Glomerular visceral epithelial cell (primary cell): ENCODE data around the gene RHBDD3.

Experiments used
- DNase-seq: peaks from one replicate; pipeline ENCODE4 v3.0.0-alpha.2; 2016; ENCODE audit errors: extremely low spot score

RHBDD3 gene

DNA sequence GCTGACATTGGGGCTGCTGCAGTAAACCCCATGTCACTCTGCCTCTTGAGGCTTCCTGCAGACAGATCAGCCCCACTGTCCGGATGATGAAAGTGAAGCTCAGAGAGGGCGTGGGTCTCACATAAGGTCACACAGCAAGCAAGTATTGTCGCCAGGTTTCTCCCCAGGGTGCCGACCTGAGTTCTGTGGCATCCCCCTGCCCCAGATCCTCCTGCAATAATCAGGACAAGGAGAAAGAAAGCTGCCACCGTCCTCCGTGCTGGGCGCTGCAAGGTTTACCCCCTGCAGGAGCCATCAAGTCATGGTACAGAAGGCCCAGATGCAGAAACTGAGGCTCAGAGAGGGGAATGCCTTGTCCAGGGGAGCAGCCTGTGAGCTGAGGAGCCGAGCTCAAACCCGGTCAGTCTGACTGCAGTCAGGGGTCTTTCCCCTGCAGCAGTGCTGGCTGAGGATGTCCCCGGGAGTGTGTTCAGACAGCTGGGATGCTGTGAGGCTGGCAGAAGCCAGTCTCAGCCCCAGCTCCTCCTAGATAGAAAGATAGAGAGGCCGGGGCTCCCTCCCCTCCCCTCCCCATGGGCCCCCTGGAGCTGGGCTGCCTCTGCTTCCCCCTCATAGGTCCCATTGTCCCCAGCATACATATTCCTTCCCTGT lies 48.9 kb downstream of the RHBDD3 start:
- DNase-seq: no peak

DNA sequence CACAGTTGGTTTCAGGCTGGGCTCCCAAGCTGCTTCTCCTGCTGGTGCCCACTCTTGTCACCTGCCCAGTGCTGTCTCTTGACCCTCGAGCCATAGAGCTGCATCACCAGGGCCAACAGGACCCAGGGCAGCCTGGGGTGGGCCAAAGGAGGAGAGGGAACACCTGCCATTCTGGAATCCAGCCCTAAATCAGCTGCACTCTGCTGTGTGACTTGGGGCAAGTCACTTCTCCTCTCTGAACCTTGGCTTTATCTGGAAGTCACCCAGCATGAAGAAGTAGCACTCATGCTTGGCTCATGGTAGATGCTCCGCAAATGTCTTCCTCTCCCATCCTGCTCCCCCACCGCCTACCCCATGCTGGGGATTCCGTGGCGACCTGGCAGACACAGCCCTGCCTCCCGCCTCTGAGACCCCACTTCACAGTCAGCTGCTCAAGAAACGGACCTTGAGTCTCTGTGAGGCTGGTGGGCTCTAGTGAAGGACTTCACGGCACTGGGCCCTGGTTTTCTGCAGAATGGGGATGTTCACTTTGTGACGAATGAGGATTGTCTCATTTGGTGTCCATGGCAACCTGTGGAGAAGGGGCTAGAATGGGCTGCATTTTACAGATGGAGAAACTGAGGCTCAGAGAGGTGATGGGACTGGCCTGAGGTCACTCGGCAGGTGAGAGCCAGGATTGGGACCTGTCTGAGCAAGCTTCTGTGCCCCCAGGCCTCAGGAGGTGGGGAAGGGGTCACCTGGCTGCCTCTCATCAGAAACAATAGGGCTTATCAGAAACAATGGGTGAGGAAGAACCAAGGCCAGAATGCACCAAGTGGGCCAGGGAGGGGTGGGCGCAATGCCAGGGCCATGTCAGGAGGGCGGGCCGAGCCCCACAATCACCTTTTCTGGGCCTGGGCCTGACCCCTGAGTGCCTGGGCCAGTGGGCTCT lies 49.7 kb downstream of the RHBDD3 start:
- DNase-seq: no peak

DNA sequence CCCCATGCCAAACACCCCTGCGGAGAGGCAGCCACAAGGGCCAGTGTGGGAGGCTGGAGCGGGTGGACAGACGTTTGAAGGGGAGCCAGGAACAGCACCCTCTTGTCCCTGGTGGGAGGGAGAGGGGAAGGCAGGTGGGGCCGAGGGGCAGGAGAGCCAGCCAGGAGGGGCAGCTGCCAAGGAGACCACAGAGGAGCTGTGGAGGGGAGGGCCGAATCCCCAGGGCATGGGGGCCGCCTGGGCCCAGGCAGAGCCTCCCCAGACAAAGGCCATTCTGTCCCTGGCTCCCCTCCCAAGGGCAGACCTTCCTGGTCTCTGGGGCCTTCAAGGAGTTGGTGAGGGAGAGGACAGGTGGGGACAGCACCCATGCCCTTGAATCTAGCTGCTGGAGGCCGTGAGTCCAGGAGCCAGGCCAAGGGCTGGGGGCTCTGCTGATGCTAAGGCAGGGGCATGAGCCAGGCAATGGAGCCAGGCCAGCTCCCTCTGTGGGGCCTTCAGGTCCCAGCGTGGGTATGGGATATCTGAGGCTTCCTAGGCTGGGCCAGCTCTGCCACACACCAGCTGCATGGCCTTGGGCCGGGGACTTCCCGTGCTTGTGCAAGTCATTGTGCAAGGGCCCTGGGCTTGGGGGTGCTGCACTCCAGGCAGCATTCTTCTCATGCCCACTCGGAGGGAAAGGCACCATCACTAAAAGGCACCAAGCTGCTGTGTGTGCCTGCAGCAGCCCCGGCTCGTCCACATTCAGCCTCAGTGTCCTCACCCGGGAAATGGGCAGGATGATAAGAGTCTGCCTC lies 50.7 kb downstream of the RHBDD3 start:
- DNase-seq: peak; percentile 36

DNA sequence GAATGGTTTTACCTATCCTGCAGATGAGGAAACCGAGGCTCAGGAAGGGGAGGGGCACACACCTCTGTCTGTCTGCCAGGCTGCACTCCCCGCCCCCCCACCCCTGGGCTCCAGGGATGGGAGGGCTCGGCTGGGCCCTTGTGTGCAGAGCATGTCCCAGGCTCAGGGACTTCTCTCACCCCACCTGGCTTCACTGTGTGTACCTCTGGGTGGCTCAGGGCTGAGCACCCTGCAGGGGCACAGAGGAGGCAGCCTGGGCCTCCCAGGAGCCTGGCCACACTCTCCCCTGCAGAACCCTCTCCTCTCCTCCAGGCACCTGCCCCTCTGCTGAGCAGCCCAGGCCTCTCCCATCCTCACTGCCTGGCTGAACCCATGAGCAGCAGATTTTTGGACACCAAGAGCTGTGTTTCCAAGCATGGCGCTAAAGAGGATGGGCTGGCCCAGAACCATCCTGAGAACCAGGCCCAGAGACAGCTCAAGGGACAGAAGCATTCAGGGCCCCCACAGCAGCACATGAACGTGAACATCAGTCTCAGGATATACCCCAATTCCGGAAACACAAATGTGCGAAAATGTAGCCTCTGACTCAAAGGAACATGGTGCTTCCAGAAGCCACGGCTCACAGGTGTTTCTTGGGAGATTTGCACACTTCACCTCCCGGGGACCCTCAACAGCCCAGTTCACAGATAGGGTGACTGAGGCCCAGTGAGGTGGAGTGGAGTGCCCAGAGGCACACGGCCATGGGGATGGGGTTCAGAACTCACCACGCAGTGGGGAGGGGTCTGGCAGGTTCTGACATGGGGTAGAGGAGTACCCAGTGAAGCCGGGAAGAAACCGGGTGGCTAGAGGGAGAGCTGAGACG lies 51.5 kb downstream of the RHBDD3 start:
- DNase-seq: no peak

DNA sequence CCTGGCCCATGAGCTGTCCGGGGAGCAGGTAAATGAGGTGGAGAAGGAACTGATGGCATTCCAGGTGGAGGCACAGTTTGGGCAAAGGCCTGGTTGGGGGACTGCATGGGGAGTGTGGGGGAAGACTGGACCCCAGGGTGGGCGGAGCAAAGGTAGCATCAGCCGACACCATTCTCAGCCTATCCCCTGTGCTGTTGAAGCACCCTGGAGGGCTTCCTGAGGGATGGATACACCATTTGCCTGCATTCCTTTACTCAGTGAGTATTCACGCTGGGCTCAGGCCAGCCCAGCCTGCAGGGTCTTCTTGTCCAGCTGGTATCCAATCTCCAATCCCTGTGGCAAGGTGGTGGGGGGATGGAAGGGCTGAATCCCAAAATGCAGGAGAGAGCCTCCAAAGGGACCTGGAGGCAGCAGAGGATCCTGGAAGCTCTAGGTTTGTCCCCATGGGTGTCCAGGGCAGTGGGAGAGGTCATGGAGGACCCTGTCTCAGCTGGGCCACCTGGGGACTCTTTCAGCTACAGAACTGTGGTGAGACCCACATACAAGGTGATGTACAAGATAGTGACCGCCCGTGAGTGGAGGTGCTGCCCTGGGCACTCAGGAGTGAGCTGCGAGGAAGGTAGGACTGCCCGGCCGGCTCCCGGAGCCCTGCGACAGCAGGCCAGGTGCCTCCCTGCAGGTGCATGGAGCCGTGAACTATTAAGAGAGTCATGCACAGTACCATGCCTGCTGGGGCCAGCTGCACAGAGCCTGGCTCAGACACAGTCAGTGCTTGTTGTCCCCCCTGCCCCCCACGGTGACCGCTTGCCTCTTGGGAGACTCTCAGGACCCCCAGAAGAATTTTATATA lies 52.5 kb downstream of the RHBDD3 start:
- no peak for DNase-seq

DNA sequence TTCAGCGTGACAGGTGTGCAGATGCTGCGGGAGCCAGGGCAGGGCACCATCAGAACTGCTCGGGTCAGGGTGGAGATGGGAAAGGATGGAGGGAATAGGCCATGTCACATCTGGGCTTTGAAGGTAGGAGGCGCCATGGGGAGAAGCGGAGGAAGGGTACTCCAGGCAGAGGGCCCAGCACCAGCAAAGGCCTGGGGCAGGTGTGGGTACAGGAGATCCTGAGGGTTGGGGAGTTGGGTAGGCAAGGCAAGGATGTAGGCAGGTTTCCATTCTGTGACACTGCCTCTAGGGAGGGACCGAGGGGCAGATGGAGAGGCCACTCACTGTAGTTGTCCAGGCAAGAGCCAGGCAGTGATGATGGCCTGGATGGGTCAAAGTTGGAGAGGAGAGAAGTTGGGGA lies 53.5 kb downstream of the RHBDD3 start:
- no peak for DNase-seq

DNA sequence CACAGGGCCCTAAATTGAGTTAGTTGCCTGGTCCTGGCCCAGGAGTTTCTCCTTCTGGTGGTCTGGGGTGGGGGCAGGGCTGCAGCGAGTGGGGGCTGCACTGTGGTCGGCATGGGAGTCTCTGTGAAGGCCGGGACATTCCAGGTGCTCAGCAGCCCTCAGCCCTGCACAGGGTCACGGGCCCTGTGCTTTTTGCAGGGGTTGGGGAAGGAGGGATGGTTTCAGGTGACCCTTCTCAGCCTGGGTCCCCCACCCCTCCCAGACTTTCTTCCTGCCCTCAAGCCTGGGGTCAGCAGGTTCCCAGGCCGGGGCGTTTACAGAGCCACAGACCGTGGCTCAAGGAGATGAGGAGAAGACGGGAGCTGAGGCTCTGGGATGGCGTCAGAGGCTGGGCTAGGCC lies 54.3 kb downstream of the RHBDD3 start:
- no peak for DNase-seq

DNA sequence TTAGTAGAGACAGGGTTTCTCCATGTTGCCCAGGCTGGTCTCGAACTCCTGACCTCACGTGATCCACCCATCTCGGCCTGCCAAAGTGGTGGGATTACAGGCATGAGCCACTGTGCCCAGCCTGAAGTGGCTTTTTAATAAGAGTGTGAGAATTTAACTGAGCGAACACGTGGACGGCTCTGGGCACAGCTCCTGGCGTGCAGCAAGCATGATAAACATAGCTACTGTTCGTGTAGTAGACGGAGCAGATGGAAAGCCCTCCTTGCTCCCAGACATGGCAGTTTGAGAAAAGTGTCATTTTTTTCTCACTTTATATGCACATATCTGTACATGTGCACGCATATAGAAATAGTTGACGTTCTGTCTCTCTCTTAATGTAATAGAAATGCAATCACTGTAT lies 55.0 kb downstream of the RHBDD3 start:
- DNase-seq: no peak

DNA sequence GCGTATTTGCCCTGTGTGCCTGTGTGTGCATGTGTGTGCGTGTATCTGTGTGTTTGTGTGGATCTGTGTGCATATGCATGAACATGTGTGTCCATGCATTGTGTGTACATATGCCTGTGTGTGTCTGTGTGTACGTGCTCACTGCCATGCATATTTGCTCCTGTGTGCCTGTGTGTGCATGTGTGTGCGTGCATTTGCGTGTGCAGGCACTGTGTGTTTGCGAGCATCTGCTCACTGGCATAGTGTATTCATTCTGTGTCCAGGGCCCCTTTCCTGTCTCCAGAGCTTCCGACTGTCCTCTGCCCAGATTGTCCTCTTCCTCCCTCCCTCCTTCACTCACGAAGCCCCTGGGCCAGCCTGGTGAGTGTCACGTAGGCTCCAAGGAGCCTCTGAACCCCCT lies 56.3 kb downstream of the RHBDD3 start:
- no peak for DNase-seq

DNA sequence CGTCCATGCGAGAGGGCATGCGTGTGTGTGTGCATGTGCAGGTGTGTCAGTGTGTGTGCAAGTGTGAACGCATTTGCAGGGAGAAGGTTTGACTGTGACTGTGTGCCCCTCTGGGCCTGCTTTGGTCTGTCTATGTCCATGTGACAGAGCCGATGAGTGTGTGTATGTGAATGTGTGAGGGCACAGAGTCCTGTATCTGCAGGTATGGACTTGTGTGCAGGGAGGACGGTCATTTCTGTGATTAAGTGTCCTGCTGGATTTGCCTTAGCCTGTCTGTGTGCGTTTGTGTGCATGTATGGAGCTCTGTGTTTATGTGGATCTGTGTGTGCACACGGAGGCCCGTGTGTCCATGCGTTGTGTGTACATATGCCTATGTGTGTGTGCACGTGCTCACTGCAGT lies 56.7 kb downstream of the RHBDD3 start:
- DNase-seq: no peak
